ES-I3 (cell line): Measurements from ENCODE around the gene CD302.
"Not testable (repeated sequence)": the region's sequence is repeated elsewhere in the genome, so short reads cannot be mapped to it uniquely, and the experiment has no call there.

Source experiments
- H3K36me3 ChIP-seq: 2 replicates; pipeline ENCODE4 v1.6.1; 2013; ENCODE audit warnings: mild to moderate bottlenecking, low read length, control low read depth, moderate library complexity; ENCODE audit not compliant: insufficient read depth
- H3K4me1 ChIP-seq: 2 replicates; pipeline ENCODE4 v1.6.1; 2013; ENCODE audit warnings: mild to moderate bottlenecking, control low read depth, low read length; ENCODE audit not compliant: insufficient read depth
- H3K9ac ChIP-seq: 2 replicates; pipeline ENCODE4 v1.6.1; 2013; ENCODE audit warnings: low read depth, mild to moderate bottlenecking, low read length, moderate library complexity
- H3K9me3 ChIP-seq: 2 replicates; pipeline ENCODE4 v1.6.1; 2013; ENCODE audit warnings: mild to moderate bottlenecking, low read length, moderate library complexity; ENCODE audit not compliant: control insufficient read depth, insufficient read depth

Gene CD302

DNA sequence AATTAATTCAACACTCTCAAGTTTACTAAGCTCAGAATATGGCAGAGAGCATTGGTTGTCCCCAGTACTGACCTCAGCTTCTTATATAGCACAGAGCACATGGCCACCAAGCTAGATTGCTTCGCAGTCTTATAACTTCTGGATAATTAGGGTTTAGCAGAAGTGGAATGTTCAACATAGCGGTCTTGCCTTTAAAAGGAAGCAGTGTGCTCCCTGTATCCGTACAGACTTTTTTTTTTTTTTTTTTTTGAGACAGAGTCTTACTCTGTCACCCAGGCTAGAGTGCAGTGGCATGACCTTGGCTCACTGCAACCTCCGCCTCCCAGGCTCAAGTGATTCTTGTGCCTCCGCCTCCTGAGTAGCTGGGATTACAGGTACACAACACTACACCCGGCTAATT lies 13.3 kb downstream of the CD302 start:
- H3K9me3 ChIP-seq, H3K36me3 ChIP-seq, H3K9ac ChIP-seq: not testable (repeated sequence)
- H3K4me1 ChIP-seq: peaks cover 15% of the 10 kb centered on the region

DNA sequence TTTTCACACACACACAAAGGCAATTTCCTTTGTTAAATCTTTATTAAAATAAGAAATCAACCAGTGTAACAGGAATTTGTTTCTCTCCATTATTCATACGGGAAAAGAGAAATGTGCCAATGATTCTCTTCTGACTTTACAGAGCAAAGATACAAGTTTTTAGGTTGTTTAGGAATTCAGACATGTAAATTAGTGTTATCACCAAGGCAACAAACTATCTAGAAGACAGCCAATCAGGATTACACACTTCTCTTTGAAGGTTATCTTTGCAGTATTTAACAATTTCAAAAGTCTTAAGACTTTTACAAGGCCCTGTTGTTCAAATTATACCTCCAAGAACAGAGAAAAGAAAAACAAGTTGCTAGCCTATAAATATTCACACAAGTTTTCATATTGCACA lies 14.5 kb downstream of the CD302 start:
- H3K9me3 ChIP-seq: no peaks in the 10 kb centered on the region
- no peaks in the 10 kb centered on the region for H3K36me3 ChIP-seq
- H3K9ac ChIP-seq: no peak overlapping the region
- peaks cover 15% of the 10 kb centered on the region for H3K4me1 ChIP-seq

DNA sequence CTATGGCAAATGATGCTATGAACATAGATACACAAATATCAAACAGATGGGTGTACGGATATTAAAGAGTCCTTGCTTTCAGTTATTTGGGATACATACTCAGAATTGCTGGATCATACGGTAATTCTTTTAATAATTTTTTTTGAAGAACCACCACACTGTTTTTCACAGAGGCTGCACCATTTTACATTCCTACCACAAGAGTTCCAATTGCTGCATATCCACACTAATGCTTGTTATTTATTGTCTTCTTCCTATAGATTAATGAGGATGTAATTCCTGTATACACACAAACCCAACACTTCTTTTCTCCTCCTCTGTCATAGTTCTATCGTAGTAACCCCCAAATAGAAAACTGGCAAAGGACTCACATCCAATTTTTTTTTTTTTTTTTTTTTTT lies 21.7 kb downstream of the CD302 start:
- Histone ChIP-seq H3K9ac (no peak overlapping the region), H3K9me3 (no peaks in the 10 kb centered on the region), H3K4me1 (no peaks in the 10 kb centered on the region), H3K36me3 (no peaks in the 10 kb centered on the region)

DNA sequence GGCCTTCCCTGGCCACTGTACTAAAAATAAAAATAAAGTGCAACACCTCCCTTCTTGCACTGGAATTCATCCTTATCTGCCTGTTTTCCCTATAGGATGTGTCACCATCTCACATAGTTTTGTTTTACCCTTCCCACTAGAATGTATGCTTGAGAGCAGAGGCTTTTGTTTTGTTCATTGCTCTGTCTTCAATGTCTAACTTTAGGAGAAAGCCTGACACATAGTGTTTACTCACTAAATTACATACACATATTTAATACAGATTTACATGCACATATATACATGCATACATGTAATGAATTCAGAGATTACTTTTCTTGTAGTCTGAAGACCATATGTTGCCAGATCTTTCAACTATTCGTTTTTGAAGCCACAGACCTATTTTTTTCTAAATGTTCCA lies 23.0 kb downstream of the CD302 start:
- Histone ChIP-seq H3K9ac (no peak overlapping the region), H3K36me3 (no peaks in the 10 kb centered on the region), H3K4me1 (no peaks in the 10 kb centered on the region), H3K9me3 (no peaks in the 10 kb centered on the region)

DNA sequence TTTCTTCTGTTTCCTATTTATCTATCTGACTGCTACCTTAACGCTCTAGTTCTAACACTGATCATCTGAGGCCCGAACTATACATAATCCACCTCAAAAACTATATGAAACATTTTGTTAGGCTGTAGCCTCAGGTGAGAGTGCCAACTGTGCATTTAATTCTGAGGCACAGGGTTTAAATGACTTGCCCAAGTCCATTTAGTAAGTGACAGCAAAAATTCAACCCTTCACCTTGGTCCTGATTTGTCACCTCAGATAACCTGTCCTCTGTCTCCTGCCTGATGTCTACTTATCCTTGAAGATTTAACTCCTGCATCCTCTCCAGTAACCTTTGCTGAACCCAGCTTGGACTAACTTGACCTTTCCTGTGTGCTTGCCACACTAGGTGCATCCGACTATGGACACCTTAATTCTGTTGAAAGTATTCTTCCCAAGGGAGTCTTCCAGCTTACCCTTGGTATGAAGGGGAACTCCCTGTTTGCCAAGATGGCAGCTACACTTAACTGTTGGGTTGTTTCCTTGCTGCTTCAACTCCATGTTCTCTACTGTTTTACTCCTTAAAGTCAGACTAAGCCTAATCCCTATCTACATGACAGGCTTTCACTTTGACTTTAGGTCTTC lies 23.5 kb downstream of the CD302 start:
- H3K9me3 ChIP-seq: no peaks in the 10 kb centered on the region
- H3K4me1 ChIP-seq: no peaks in the 10 kb centered on the region
- no peak overlapping the region for H3K9ac ChIP-seq
- H3K36me3 ChIP-seq: no peaks in the 10 kb centered on the region

DNA sequence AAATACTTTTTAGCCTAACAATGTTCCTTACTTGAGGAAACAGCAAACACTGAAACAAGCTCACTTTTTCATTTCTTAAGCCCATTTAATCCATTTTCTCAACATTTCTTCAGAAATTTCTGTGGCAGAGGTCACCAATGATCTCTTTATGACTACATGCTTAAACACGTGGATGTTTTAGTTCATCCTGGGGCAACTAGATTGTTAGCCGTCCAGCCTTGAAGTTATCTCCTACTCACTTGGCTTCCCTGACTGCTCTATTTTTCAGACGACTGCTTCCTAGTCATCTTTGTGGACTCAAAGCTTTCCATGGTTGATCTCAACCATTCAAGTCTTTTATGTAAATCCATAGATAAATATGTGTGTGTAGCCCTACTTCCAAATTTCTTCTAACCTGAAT lies 24.1 kb downstream of the CD302 start:
- Histone ChIP-seq H3K4me1 (no peaks in the 10 kb centered on the region), H3K9ac (no peak overlapping the region), H3K9me3 (no peaks in the 10 kb centered on the region), H3K36me3 (no peaks in the 10 kb centered on the region)

DNA sequence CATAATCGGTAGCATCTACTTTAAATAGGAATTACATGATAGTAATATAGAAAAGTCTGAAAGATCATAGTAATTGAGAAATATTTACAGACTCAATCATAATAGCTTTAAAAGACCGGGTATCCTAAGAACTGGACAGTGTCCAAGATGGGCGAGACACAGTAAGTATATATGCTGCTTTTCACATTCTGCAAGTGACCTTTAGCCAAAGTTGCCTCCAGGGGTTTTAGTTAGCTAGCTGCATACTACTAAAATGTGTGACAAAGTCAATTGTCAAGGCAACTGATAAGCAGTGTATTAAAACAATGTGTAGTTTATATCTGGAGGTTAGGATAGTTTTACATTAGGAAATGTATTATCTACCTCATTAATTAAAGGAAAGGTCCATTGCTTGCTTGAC lies 24.6 kb downstream of the CD302 start:
- Histone ChIP-seq H3K9ac (no peak overlapping the region), H3K4me1 (no peaks in the 10 kb centered on the region), H3K36me3 (no peaks in the 10 kb centered on the region), H3K9me3 (no peaks in the 10 kb centered on the region)

DNA sequence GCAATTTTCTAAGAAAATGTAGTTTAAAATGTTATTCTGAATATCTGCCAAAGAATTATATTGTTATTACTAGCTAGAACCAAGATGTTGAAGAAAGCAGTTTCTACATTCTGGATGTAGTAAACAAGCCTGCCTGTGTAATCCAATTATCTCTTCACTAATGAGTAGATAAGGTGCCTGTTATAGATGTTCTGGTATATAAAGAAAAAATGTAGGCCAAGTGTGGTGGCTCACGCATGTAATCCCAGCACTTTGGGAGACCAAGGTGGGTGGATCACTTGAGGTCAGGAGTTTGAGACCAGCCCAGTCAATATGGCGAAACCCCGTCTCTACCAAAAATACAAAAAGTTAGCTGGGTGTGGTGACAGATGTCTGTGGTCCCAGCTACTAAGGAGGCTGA lies 28.9 kb downstream of the CD302 start:
- H3K4me1 ChIP-seq: no peaks in the 10 kb centered on the region
- no peak overlapping the region for H3K9ac ChIP-seq
- peaks cover 13% of the 10 kb centered on the region; the same call in 1 of the 2 replicates for H3K36me3 ChIP-seq
- no peaks in the 10 kb centered on the region for H3K9me3 ChIP-seq

DNA sequence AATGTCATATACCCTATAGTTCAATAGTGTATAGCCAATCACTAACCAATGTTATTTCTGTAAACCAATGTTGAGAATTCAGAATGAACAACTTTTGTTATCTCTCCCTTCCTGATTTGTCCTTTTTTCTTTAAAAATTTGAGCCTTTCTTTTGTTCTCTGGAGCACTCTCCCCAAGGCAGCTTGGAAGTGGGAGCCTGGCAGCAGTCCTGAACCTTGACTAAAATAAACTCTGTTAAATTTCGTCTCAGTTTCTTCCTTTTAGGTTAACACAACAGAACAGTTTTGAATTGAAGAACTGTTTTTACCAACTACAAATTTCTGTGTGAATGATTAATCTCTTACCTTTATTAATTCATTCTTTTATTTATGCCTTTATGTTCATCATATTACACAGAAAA lies 35.9 kb downstream of the CD302 start:
- no peak overlapping the region for H3K9ac ChIP-seq
- H3K36me3 ChIP-seq: peaks cover 38% of the 10 kb centered on the region; the same call in 1 of the 2 replicates
- H3K4me1 ChIP-seq: no peaks in the 10 kb centered on the region
- no peaks in the 10 kb centered on the region for H3K9me3 ChIP-seq

DNA sequence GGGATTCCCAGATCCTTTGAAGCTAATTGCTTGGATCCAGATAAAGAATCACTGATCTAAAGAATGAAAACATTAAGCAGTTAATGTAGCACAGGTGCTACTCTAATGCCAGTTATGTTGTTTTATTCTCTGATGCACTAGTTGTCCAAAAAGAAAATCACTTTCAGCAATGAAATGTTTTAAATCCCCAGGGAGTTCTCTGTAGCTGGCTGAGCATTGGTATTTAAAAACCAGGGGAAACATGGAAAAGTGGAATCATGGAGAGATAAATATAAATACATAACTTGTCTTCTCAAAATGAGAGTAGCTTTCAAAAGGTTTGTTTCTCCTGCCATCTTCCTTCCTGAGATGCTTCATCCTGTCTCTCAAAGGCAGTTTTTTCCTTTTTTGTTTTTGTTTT lies 37.7 kb downstream of the CD302 start:
- Histone ChIP-seq H3K9ac (no peak overlapping the region), H3K4me1 (peaks cover 3% of the 10 kb centered on the region; the same call in 1 of the 2 replicates), H3K36me3 (peaks cover 32% of the 10 kb centered on the region; the same call in 1 of the 2 replicates), H3K9me3 (no peaks in the 10 kb centered on the region)

DNA sequence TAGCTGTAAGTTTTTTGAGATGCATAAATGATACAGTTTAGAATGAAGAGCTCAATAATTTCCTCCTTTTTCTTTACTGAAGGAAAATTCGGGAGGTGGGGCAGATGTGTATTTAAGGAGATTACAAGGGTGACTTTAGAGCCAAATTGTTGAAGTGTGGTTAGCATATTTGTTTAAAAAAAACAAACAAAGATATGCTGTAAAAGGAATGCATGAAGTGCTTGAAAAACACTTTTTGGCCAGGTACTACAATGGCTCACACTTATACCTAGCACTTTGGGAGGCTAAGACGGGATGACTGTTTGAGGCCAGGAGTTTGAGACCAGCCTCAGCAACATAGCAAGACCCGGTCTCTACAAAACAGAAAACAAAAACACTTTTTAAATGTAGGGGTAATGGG lies 38.4 kb downstream of the CD302 start:
- H3K9me3 ChIP-seq: no peaks in the 10 kb centered on the region
- no peak overlapping the region for H3K9ac ChIP-seq
- peaks cover 3% of the 10 kb centered on the region; the same call in 1 of the 2 replicates for H3K4me1 ChIP-seq
- peaks cover 27% of the 10 kb centered on the region; the same call in 1 of the 2 replicates for H3K36me3 ChIP-seq

DNA sequence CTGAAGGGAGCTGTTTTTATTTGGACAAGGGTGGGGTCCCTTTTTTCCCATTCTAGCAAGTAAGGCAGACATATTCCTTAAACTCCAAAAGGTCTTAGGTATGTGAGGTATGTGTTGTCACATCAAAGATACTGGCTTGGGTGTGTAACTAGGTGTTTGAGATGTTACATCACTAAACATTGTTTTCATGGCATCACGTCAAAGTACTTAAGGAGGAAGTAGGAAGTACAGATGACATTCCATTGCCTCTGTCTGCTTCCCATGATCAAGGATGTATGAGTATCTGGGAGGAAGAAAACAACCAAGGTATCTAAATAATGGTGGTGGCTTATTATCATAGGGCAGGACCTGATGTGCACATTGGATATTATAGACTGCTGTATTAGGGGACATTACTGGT lies 39.3 kb downstream of the CD302 start:
- Histone ChIP-seq H3K4me1 (peaks cover 3% of the 10 kb centered on the region; the same call in 1 of the 2 replicates), H3K9me3 (no peaks in the 10 kb centered on the region), H3K9ac (no peak overlapping the region), H3K36me3 (peaks cover 31% of the 10 kb centered on the region; the same call in 1 of the 2 replicates)

DNA sequence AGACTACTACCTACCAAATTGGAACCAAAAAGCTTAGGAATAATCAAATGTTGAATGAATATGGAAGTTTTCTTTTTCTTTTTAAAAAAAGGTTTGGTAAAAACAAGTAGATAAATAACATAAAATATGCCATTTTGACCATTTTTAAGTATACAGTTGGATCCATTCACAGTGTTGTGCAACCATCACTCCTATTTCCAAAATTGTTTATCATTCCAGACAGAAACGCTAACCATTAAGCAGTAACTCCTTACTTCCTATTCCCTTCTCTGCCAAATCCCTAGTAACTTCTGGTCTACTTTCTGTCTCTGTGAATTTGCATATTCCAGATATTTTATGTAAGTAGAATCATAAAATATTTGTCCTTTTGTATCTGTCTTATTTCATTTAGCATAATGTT lies 39.8 kb downstream of the CD302 start:
- Histone ChIP-seq H3K9ac (no peak overlapping the region), H3K9me3 (no peaks in the 10 kb centered on the region), H3K4me1 (peaks cover 3% of the 10 kb centered on the region; the same call in 1 of the 2 replicates), H3K36me3 (peaks cover 31% of the 10 kb centered on the region; the same call in 1 of the 2 replicates)

DNA sequence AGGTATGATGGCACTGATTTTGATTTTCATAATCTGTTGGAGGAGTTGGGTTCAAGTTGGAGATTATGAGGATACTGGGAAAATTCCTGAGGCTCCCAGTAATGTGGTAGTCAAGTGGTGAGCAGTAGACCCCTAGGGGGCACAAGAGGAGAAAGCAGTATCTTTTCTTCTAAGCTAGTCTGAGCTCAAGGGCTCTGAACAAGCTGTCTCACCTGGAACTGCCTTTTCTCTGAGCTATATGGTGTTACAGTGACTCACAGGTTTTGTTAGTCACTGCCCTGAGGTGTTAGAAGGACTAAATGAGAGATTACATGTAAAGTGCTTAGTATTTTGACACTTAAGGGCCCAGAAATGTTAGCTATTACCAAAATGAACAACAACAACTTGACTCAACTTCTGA lies 42.2 kb downstream of the CD302 start:
- Histone ChIP-seq H3K9ac (no peak overlapping the region), H3K9me3 (no peaks in the 10 kb centered on the region), H3K36me3 (peaks cover 27% of the 10 kb centered on the region; the same call in 1 of the 2 replicates), H3K4me1 (peaks cover 3% of the 10 kb centered on the region; the same call in 1 of the 2 replicates)

DNA sequence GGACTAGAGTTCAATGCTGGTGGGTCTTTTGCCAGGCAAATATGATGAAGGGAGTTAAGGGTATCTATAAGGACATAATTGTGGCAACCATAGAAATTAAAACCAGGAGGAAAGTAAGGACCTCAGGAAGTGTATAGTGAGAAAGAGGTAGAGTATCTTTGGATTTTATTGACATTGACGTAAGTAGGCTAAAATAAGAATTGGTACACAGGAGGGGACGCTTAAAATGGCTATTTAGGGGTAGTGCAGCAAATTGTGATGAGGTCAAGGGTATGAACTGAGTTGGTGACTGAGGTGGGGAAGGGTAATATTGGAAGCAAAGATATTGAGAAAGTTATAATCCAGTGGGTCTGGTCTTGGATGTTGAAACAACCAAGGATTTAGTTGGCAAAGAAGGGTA lies 43.0 kb downstream of the CD302 start:
- Histone ChIP-seq H3K36me3 (peaks cover 25% of the 10 kb centered on the region; the same call in 1 of the 2 replicates), H3K4me1 (peaks cover 3% of the 10 kb centered on the region; the same call in 1 of the 2 replicates), H3K9ac (no peak overlapping the region), H3K9me3 (no peaks in the 10 kb centered on the region)
